Measurements from ENCODE around the gene PHC2.

The PHC2 gene

DNA sequence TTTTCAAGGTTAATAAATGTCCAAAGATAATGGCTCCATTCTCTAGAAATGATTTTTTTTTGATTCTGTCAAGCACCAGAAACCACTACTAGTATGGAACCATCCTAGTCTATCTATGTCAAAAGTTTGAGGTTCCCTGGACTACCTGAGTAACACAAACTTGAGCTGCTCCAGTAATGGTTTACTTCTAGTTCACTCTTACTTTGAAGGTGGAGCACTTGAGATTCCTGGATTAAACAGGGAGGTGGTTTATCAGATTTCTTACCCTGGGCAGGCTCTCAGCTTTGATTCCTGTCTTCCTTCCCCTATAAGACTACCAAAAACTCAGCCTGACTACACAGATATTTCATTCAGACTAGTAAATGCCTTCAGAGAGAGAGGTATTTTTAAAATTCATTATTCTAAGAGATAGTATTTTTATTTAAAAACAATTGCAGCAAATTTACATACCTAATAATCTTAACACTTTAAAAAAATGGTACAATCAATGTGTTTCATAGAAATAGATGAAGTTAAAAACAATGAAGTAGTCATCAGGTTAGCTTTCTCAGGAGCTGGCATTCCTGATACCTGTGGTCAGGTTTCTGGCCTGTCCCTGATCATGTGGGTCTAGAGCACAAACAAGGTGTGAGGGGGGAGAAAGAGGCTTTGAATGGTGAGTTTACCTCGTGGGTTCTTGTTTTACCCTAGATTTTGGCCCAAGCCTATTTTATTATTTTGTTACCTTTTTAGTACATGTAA is 23.4 kb downstream of the PHC2 start:
- TF ChIP-seq, protein P1, sequence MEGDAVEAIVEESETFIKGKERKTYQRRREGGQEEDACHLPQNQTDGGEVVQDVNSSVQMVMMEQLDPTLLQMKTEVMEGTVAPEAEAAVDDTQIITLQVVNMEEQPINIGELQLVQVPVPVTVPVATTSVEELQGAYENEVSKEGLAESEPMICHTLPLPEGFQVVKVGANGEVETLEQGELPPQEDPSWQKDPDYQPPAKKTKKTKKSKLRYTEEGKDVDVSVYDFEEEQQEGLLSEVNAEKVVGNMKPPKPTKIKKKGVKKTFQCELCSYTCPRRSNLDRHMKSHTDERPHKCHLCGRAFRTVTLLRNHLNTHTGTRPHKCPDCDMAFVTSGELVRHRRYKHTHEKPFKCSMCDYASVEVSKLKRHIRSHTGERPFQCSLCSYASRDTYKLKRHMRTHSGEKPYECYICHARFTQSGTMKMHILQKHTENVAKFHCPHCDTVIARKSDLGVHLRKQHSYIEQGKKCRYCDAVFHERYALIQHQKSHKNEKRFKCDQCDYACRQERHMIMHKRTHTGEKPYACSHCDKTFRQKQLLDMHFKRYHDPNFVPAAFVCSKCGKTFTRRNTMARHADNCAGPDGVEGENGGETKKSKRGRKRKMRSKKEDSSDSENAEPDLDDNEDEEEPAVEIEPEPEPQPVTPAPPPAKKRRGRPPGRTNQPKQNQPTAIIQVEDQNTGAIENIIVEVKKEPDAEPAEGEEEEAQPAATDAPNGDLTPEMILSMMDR (IDR thresholded peaks at IDR 0.05; ENCODE audit: borderline replicate concordance, insufficient read depth, low read depth, low read length), result no peak
- H3K4me3 ChIP-seq (ENCODE audit: low read depth, low read length), result no peak overlapping the region

DNA sequence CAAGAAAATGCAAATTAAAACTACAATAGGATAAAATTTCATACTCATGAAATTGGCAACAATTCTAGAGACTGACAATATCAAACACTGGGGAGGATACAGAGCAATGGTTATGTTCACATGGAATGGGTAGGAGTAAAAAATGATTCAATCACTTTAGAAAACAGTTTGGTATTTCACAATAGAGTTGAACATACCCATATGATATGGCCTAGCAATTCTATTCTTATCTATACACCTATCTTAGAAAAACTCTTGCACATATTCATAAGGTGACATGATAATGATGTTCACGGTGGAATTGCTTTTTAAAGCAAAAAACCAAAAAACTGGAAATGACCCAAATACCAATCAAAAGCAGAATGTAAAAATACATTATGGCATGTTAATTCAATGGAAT is 28.7 kb downstream of the PHC2 start:
- no peak overlapping the region for H3K4me3 ChIP-seq (ENCODE audit: low read depth, low read length)
- TF ChIP-seq, protein P1 (IDR thresholded peaks at IDR 0.05; ENCODE audit: borderline replicate concordance, insufficient read depth, low read depth, low read length), result no peak

DNA sequence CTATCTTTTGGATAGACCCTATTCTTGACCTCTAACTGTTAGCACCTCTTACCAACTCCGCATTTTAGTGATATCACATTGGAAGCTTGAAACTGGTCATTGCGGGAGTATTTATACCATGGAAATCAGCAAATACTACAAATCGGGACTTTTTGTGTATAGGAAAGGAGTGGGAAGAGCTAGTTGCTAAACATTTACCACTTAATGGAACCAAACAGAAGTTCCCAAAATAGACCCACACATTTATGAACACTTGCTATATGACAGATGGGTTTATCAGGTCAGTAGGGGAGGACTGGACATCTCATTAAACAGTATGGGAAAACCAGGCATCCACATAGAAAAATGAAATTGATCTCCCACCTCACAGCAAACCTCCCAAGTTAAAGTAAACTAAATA is 29.4 kb downstream of the PHC2 start:
- TF ChIP-seq, protein P1 (IDR thresholded peaks at IDR 0.05; ENCODE audit: borderline replicate concordance, insufficient read depth, low read depth, low read length), result no peak
- H3K4me3 ChIP-seq (ENCODE audit: low read depth, low read length), result no peak overlapping the region

DNA sequence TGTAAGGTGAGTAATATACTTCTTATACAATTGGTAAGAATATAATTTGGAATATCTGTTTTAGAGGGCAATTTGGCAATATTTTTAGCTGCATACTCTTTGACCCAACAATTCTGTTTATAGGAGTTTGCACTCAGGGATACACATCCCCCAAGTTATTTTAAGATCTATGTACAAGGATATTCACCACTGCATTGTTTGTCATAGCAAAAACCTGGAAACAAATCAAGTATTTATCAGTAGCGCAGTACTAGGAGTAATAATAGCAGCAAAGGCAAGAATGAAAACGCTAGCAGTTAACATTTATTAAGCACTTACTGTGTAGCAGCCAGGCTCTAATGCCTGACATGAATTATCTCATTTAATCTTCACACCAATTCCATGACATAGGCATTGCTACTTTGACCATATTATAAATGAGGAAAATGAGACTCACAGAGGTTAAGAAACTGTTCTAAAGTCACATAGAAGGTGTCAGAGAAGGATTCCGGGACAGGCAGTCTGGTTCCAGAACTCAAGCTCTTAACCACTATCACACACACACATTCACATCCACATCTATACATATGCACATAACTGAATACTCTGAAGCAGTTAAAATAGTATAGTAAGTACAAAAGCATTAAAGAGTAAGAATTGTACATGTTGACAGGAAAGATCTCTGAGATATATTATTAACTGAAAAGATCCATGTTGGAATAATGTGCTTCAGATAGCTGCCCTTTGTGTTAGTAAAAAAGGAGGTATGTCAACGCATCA is 30.6 kb downstream of the PHC2 start:
- H3K4me3 ChIP-seq (ENCODE audit: low read depth, low read length), result no peak overlapping the region
- TF ChIP-seq, protein P1 (IDR thresholded peaks at IDR 0.05; ENCODE audit: borderline replicate concordance, insufficient read depth, low read depth, low read length), result no peak

DNA sequence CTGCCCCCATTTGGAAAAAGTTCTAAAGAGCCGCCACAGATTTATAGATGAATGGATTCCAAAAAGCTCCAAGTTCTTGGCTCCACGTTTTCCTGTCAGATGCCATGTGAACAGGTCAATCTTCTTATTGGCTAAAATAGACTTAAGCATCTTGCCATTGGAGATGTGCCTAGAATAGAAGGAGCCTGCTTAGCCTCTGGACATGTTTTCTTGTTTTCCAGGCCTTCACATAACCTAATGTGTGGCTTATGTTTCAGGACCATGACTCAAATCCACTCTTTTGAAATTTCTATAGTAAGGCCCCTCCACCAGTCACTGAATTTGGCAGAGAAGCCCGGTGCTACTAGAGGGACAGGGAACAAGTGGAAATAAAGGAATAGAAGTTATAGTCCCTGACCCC is 31.5 kb downstream of the PHC2 start:
- H3K4me3 ChIP-seq (ENCODE audit: low read depth, low read length), result no peak overlapping the region
- TF ChIP-seq, protein P1 (IDR thresholded peaks at IDR 0.05; ENCODE audit: borderline replicate concordance, insufficient read depth, low read depth, low read length), result no peak

DNA sequence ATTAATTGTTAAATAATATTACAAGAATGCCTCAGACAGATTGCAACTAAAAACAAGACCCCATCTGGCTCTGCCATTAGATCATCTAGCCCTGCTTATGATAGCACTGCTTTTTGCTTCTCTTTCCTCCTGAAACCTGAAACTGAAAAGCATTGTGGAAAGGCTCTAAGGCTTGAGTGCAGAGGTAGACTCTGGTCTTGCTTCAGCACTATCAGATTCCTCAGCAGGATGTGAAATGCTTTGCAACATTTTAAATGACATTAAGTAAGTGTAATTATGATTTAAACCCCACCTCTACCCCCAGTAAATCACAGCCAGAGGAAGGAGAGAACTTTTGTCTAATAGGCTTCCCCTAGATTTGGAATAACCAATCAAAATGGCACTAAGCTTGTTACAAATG is 32.9 kb downstream of the PHC2 start:
- H3K4me3 ChIP-seq (ENCODE audit: low read depth, low read length), result no peak overlapping the region
- TF ChIP-seq, protein P1 (IDR thresholded peaks at IDR 0.05; ENCODE audit: borderline replicate concordance, insufficient read depth, low read depth, low read length), result no peak

DNA sequence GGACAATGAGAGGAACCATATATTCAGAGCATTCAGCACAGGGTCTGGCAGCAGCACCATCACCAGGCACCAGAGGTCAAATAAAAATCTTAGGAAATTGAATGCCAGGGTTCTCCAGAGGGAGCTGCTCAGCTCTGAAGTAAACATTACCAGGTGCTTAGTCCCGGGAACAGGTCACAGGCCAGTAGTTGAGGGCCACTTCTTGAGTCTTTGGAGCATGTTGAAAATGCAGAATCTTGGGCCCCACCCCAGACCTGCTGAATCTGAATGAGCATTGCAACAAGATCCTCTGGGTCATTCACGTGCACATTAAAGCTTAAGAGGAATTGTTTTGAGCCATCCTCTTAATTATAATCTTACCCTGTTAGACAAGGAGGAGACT is 33.8 kb downstream of the PHC2 start:
- H3K4me3 ChIP-seq (ENCODE audit: low read depth, low read length), result no peak overlapping the region
- TF ChIP-seq, protein P1 (IDR thresholded peaks at IDR 0.05; ENCODE audit: borderline replicate concordance, insufficient read depth, low read depth, low read length), result no peak
